Measurements from ENCODE around the gene MPV17L2.

MPV17L2 gene

GRCh38 chr19:18197941-18198340 lies 4.9 kb downstream of the MPV17L2 start:
- H3K4me3 ChIP-seq (ENCODE audit: low read depth, low read length) = no peak overlapping the region
- no peak for DNase-seq (ENCODE audit: low read depth)
- TF ChIP-seq CTCF (IDR thresholded peaks at IDR 0.05; ENCODE audit: insufficient read depth, low read depth, low read length, missing control alignments) = no peak

GRCh38 chr19:18198374-18198773 lies 5.4 kb downstream of the MPV17L2 start:
- TF ChIP-seq CTCF (IDR thresholded peaks at IDR 0.05; ENCODE audit: insufficient read depth, low read depth, low read length, missing control alignments) = no peak
- no peak for DNase-seq (ENCODE audit: low read depth)
- H3K4me3 ChIP-seq (ENCODE audit: low read depth, low read length) = no peak overlapping the region

- DNase-seq (ENCODE audit: low read depth) = no peak
- no peak for TF ChIP-seq CTCF (IDR thresholded peaks at IDR 0.05; ENCODE audit: insufficient read depth, low read depth, low read length, missing control alignments)
- H3K4me3 ChIP-seq (ENCODE audit: low read depth, low read length) = no peak overlapping the region
Measured at GRCh38 chr19:18202397-18202777, 9.4 kb downstream of the MPV17L2 start.

GRCh38 chr19:18202778-18203407 lies 9.9 kb downstream of the MPV17L2 start:
- peak; percentile 27 for TF ChIP-seq CTCF (IDR thresholded peaks at IDR 0.05; ENCODE audit: insufficient read depth, low read depth, low read length, missing control alignments)
- H3K4me3 ChIP-seq (ENCODE audit: low read depth, low read length) = peak overlapping the region; percentile 70

GRCh38 chr19:18203408-18203862 lies 10.4 kb downstream of the MPV17L2 start:
- peak; percentile 60 for DNase-seq (ENCODE audit: low read depth)
- no peak for TF ChIP-seq CTCF (IDR thresholded peaks at IDR 0.05; ENCODE audit: insufficient read depth, low read depth, low read length, missing control alignments)
- H3K4me3 ChIP-seq (ENCODE audit: low read depth, low read length) = peak overlapping the region; percentile 70

More at GRCh38 chr19:18202778-18203407, 9.9 kb downstream of the MPV17L2 start:
- peak; percentile 56 for DNase-seq (ENCODE audit: low read depth)

GRCh38 chr19:18203863-18204393 lies 10.9 kb downstream of the MPV17L2 start, which contains the start of gene RAB3A:
Gene RAB3A (minus strand): TSS chr19:18204042. CDS start chr19:18202740, 1,302 bp downstream.
- DNase-seq (ENCODE audit: low read depth) = peak; percentile 100
- peak within 1 kb of the TSS; percentile 85 for H3K4me3 ChIP-seq (ENCODE audit: low read depth, low read length)
- no peak for TF ChIP-seq CTCF (IDR thresholded peaks at IDR 0.05; ENCODE audit: insufficient read depth, low read depth, low read length, missing control alignments)

Data from GM12865 (cell line).